Activated CD4-positive, alpha-beta T cell treated with anti-CD3 and anti-CD28 coated beads for 4 hours (primary cell): ENCODE measurements around the gene VCX.
"Not testable (repeated sequence)": the region's sequence is repeated elsewhere in the genome, so short reads cannot be mapped to it uniquely, and the experiment has no call there.

Experiments
- DNase-seq, 2 donors: peaks; one replicate each; pipeline ENCODE4 v3.0.0-alpha.2; 2020

VCX gene

GRCh38 chrX:7842871-7843270 lies at the start of gene VCX:
Gene VCX (plus strand): TSS chrX:7843171. CDS start chrX:7843204, 33 bp downstream.
- DNase-seq, result not testable (repeated sequence)

- no peak for DNase-seq
Observed at GRCh38 chrX:7798327-7798726, 44.6 kb upstream of the VCX start.

GRCh38 chrX:7801711-7802110 lies 41.3 kb upstream of the VCX start:
- no peak for DNase-seq

- no peak for DNase-seq
Observed at GRCh38 chrX:7815166-7815805, 27.7 kb upstream of the VCX start.

- no peak for DNase-seq
Observed at GRCh38 chrX:7828594-7828993, 14.4 kb upstream of the VCX start.

GRCh38 chrX:7841084-7841805 lies 1.7 kb upstream of the VCX start:
- DNase-seq, result no peak

GRCh38 chrX:7852166-7852565 lies 9.2 kb downstream of the VCX start:
- DNase-seq, result no peak

- DNase-seq, result no peak
Observed at GRCh38 chrX:7872042-7872441, 29.1 kb downstream of the VCX start.

- no peak for DNase-seq
Observed at GRCh38 chrX:7876957-7877356, 34.0 kb downstream of the VCX start.

GRCh38 chrX:7889135-7889534 lies 46.2 kb downstream of the VCX start:
- no peak for DNase-seq

- DNase-seq, result no peak
Observed at GRCh38 chrX:7889680-7890079, 46.7 kb downstream of the VCX start.

GRCh38 chrX:7891928-7892327 lies 49.0 kb downstream of the VCX start:
- DNase-seq, result no peak
